GM12873 (cell line): ENCODE measurements around the gene RALBP1.

Experiments used
- TF ChIP-seq, protein P1 (sequence below): IDR thresholded peaks from 2 replicates; pipeline ENCODE4 v1.5.1; 2012; ENCODE audit warnings: low read depth, mild to moderate bottlenecking, moderate library complexity, low read length, control low read depth; ENCODE audit not compliant: insufficient read depth; ENCODE audit errors: missing control alignments

RALBP1 gene

GRCh38 chr18:9507565-9508088 lies 32.3 kb downstream of the RALBP1 start:
- TF ChIP-seq, protein P1, sequence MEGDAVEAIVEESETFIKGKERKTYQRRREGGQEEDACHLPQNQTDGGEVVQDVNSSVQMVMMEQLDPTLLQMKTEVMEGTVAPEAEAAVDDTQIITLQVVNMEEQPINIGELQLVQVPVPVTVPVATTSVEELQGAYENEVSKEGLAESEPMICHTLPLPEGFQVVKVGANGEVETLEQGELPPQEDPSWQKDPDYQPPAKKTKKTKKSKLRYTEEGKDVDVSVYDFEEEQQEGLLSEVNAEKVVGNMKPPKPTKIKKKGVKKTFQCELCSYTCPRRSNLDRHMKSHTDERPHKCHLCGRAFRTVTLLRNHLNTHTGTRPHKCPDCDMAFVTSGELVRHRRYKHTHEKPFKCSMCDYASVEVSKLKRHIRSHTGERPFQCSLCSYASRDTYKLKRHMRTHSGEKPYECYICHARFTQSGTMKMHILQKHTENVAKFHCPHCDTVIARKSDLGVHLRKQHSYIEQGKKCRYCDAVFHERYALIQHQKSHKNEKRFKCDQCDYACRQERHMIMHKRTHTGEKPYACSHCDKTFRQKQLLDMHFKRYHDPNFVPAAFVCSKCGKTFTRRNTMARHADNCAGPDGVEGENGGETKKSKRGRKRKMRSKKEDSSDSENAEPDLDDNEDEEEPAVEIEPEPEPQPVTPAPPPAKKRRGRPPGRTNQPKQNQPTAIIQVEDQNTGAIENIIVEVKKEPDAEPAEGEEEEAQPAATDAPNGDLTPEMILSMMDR, result no peak

DNA sequence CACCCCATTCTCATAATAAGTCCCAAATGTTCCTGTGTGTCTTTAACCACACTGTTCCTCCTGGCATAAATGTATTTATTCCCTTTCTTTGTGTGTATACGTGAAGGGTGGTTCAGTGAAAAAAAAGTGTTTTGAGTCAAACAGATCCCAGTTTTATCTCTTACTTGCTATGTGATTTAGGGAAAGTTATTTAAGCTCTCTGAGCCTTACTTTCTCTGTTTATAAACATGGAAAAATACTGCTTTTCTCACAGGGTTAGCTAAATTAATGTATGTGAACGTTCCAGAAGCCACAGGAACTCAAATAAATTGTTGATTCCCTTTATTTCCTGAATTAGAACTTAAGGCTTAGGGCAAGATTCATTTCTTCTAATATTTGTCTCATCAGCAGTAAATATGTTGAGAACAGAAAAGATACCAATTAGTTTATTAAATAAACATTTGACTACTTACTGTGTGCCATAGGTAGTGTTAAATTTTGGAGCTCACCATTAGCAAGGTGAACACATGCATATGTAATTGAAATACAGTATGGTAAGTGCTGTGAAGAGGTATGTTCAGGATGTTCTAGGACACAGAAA lies 33.2 kb downstream of the RALBP1 start:
- TF ChIP-seq, protein P1, result no peak

DNA sequence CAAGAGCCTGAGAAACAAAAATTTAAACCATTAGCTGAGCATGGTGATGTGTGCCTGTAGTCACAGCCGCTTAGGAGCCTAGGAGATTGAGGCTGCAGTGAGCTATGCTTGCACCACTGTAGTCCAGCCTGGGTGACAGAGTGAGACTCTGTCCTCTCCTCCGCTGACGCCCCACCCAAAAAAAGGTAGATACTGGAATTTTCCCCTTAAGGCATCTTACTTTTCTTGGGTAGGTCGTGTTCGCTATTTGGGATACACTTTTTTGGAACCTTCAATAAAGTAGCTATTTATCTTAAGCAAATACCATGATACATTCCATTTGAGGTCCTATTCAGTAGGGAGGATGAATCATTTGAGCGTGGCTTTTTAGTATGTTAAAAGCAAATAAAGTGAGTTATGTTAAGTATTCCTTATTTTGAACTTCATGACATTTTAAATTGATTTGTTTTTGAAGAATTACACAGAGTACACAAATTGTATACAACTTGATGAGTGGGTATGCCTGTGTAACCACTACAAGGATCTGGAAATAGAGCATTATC lies 38.7 kb downstream of the RALBP1 start:
- TF ChIP-seq, protein P1, result no peak

DNA sequence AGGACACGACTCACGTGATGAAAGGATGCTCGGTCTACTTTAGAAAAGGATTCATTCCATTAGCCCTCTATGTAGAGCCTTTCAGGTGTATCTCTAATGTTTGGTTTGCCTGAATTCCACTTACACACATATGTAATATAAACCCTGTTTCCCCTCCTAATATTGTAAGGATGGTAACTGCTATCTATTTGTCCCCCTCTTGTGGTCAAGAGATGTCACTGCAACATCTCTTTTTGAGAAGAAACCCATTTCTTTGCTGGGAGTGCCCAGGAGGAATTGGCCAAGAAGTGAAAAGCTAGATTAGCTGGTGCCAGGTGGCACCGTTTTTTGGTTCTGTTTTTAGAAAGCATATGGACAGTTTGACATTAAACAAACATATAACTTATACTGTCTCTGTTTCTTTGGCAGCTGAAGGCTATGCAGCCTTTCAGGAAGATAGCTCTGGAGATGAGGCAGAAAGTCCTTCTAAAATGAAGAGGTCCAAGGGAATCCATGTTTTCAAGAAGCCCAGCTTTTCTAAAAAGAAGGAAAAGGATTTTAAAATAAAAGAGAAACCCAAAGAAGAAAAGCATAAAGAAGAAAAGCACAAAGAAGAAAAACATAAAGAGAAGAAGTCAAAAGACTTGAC lies 41.2 kb downstream of the RALBP1 start:
- TF ChIP-seq, protein P1, result peak; percentile 81

GRCh38 chr18:9517869-9518268 lies 42.6 kb downstream of the RALBP1 start:
- TF ChIP-seq, protein P1, result no peak

GRCh38 chr18:9519399-9519798 lies 44.1 kb downstream of the RALBP1 start:
- TF ChIP-seq, protein P1, result no peak

DNA sequence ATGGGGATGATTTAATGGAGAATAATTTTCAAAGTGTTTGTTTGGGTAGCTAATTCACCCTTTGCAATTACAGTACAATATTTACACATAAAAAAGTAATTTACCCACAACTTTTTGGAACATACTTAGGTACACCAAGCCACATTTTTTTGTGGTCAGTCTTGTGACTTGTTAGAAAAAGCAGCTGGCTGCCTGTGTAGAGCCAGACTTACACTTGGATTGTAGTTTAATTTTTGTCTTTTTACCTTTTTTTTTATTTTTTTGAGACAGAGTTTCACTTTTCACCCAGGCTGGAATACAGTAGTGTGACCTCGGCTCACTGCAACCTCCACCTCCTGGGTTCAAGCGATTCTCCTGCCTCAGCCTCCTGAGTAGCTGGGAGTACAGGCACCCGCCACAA lies 45.4 kb downstream of the RALBP1 start:
- TF ChIP-seq, protein P1, result no peak
